HG03432 (cell line): ENCODE measurements around the gene OTUD3.
"Not testable (repeated sequence)": the region's sequence is repeated elsewhere in the genome, so short reads cannot be mapped to it uniquely, and the experiment has no call there.

Experiments
- ATAC-seq: cut with Tn5 transposase; IDR thresholded peaks from one replicate; pipeline ENCODE4 v1.9.1; 2021; ENCODE audit warnings: mild to moderate bottlenecking, moderate library complexity; ENCODE audit not compliant: unreplicated experiment

The OTUD3 gene, protein sequence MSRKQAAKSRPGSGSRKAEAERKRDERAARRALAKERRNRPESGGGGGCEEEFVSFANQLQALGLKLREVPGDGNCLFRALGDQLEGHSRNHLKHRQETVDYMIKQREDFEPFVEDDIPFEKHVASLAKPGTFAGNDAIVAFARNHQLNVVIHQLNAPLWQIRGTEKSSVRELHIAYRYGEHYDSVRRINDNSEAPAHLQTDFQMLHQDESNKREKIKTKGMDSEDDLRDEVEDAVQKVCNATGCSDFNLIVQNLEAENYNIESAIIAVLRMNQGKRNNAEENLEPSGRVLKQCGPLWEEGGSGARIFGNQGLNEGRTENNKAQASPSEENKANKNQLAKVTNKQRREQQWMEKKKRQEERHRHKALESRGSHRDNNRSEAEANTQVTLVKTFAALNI

DNA sequence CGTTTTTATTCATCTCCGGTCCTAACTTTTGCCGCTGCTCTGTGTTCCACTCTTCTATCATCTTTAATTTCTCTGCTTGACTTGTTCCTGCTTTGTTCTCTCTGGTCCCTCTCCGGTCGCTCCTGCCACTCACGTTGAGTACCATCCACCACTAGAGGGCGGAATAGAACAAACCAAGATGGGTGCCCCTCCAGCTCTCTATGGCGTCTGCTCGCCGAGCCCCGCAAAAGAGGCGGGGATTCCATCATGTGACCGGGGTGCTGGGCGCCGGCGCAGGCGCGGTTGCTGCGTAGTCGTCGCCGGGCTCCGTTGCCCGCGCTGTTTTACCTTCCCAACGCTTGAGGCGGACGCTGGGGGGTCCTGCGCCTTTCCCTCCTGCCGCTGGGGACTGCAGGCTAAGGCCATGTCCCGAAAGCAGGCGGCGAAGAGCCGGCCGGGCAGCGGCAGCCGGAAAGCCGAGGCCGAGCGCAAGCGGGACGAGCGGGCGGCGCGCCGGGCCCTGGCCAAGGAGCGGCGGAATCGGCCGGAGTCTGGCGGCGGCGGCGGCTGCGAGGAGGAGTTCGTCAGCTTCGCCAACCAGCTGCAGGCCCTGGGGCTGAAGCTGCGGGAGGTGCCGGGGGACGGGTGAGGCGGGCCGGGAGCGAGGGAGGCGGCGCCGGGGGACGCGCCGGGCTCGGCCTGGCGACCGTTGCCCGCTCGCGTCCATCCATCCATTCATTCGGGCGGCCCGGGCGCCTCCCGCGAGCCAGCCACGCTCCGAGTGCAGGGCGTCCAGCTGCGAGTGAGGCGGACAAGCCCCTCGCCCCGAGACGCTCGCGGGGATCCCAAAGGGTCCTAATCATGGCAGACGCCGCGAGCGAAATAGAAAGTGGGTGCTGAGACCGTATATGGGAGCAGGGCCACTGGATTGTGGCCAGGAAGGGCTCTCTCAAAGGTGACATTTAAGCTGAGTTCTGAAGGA lies at the start of gene OTUD3:
Gene OTUD3, plus strand, starts transcription at position 285 of the 961 bp plus-strand sequence. Its CDS starts 119 bp downstream, at position 404.
- peak; percentile 95 for ATAC-seq

GRCh38 chr1:19835578-19835977 lies 46.6 kb upstream of the OTUD3 start:
- no peak for ATAC-seq

DNA sequence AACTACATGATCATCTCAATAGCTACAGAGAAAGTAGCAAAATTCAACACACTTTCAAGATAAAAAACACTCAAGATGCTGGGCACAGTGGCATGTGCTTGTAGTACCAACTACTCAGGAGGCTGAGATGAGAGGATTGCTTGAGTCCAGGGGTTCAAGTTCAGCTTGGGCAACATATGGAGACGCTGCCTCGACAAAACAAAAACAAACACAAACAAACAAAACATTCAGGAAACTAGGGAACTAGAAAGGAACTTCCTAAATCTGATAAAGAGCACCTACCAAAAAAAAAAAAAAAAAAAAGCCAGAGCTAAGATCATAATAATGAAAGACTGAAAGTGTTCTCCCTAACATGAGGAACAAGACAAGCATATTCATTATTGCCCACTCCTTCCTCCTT lies 44.3 kb upstream of the OTUD3 start:
- ATAC-seq = no peak

- no peak for ATAC-seq
Observed at GRCh38 chr1:19840228-19840627, 42.0 kb upstream of the OTUD3 start.

- no peak for ATAC-seq
Observed at GRCh38 chr1:19844731-19845495, 37.3 kb upstream of the OTUD3 start.

GRCh38 chr1:19845555-19845954 lies 36.6 kb upstream of the OTUD3 start:
- no peak for ATAC-seq

GRCh38 chr1:19846338-19846737 lies 35.9 kb upstream of the OTUD3 start:
- no peak for ATAC-seq

DNA sequence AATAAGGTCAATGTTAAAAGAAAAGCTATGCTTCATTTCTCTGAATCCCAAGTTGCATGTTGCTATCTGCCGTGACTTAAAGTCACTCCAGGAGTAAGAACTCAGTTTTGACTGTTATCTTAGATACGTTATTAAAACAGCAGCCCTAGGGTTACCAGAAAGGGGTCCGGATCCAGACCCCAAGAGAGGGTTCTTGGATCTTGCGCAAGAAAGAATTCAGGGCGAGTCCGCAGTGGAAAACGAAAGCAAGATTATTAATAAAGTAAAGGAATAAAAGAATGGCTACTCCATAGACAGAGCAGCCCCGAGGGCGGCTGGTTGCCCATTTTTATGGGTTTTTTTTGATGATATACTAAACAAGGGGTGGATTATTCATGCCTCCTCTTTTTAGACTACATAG lies 34.9 kb upstream of the OTUD3 start:
- ATAC-seq = not testable (repeated sequence)

- not testable (repeated sequence) for ATAC-seq
Observed at GRCh38 chr1:19849307-19849706, 32.9 kb upstream of the OTUD3 start.

DNA sequence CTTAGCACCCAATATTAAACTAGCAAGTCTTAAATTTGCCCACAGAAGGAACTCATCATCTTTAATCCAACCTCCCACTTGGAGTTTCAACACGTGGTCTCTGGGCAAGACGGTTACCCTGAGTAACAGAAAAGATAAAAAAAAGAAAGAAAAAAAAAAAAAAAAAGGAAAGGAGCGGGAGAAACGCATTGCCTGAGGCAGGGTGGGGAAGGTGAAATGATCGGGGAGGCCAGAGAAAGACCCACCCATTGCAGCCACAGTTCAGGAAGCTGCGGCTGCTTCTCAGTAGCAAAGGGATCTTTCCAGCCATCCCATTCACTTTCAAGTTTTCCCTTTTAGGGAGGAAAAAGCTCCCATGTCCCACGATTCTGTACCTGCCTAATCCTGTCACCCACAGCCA lies 32.0 kb upstream of the OTUD3 start:
- no peak for ATAC-seq

DNA sequence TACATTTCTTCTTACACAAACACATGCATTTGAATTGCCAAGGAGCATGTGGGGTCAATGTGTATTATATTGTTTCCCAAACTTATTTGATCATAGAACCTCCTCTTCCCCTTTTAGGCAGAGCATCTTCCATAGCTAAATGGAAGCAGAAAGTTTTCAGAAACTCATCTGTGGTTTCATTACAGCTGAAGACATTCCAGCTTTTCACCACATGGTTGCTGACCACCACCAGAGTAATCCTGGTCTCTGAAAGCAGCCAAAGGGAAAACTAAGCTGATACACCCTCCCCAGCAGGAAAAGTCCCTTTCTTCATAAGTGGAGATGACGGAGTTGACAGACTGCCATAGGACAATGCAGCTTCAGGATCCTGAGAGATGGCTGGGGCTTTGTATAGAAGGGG lies 30.2 kb upstream of the OTUD3 start:
- no peak for ATAC-seq

DNA sequence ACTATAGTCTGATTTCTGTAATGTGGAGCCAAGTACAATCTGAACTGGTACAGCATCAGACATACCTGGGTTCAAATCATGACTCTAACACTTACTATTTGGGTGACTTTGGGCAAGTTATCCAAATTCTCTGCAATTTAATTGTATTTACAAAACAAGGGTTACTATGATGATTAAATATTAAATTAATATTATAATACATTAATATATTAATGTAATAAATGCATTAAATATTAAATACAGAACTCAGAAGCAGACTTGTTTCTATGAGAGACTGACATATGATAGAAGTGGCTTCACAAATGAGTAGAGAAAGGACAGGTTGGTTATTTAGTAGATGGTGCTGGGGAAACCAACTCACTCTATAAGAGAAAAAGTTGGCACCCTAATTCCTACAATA lies 27.3 kb upstream of the OTUD3 start:
- ATAC-seq = no peak

GRCh38 chr1:19858893-19859292 lies 23.3 kb upstream of the OTUD3 start:
- ATAC-seq = no peak

- ATAC-seq = no peak
Observed at GRCh38 chr1:19859876-19860275, 22.3 kb upstream of the OTUD3 start.

GRCh38 chr1:19860418-19860817 lies 21.8 kb upstream of the OTUD3 start:
- ATAC-seq = no peak

- no peak for ATAC-seq
Observed at GRCh38 chr1:19861034-19861433, 21.2 kb upstream of the OTUD3 start.

- ATAC-seq = no peak
Observed at GRCh38 chr1:19861842-19862530, 20.2 kb upstream of the OTUD3 start.

DNA sequence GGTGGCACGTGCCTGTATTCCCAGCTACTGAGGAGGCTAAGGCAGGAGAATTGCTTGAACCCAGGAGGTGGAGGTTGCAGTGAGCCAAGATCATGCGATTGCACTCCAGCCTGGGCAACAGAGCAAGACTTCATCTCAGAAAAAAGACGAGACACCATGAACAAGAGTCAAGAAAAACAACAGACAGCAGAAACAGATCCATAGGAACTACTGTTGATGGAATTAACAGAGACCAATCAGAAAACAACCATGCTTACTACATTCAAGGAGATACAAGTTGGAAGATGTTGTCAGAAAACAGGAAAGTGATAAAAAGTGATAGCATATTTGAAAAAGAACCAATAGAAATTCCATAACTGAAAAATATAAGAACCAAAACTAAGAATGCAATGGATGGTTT lies 19.3 kb upstream of the OTUD3 start:
- ATAC-seq = no peak

- ATAC-seq = no peak
Observed at GRCh38 chr1:19864570-19865160, 17.5 kb upstream of the OTUD3 start.

- no peak for ATAC-seq
Observed at GRCh38 chr1:19866029-19866428, 16.2 kb upstream of the OTUD3 start.
